NT2/D1 (cell line): ENCODE data around the gene PADI6.
"Not testable (repeated sequence)": the region's sequence is repeated elsewhere in the genome, so short reads cannot be mapped to it uniquely, and the experiment has no call there.

Experiments used
- DNase-seq: peaks from one replicate; pipeline ENCODE4 v3.0.0-alpha.2; 2011; ENCODE audit warnings: low read depth, low spot score
- H3K27me3 ChIP-seq: 2 replicates; pipeline ENCODE4 v1.6.0; 2011; ENCODE audit warnings: mild to moderate bottlenecking; ENCODE audit not compliant: insufficient read length, insufficient read depth
- H3K36me3 ChIP-seq: 2 replicates; pipeline ENCODE4 v1.6.1; 2011; ENCODE audit warnings: mild to moderate bottlenecking, low read length, mixed read lengths; ENCODE audit not compliant: insufficient read depth, insufficient read length
- H3K4me1 ChIP-seq: 2 replicates; pipeline ENCODE4 v1.5.1; 2011; ENCODE audit not compliant: insufficient read depth, insufficient read length
- H3K4me3 ChIP-seq: 2 replicates; pipeline ENCODE4 v1.5.1; 2011; ENCODE audit warnings: low read depth; ENCODE audit not compliant: insufficient read length
- H3K9ac ChIP-seq: 2 replicates; pipeline ENCODE4 v1.6.0; 2011; ENCODE audit warnings: low read depth; ENCODE audit not compliant: insufficient read length
- H3K9me3 ChIP-seq: 2 replicates; pipeline ENCODE4 v1.5.1; 2011; ENCODE audit warnings: mild to moderate bottlenecking, low read length; ENCODE audit not compliant: insufficient read depth
- SUZ12 ChIP-seq: IDR thresholded peaks from 2 replicates; pipeline ENCODE4 v1.6.1; 2011; ENCODE audit not compliant: insufficient read length, insufficient read depth; ENCODE audit errors: extremely low read depth
- YY1 ChIP-seq: IDR thresholded peaks from 2 replicates; pipeline ENCODE4 v1.6.1; 2011; ENCODE audit not compliant: insufficient read length, insufficient read depth
- ZNF274 ChIP-seq: IDR thresholded peaks from 2 replicates; pipeline ENCODE4 v1.6.1; 2011; ENCODE audit warnings: mild to moderate bottlenecking, low read depth, low read length

The PADI6 gene

DNA sequence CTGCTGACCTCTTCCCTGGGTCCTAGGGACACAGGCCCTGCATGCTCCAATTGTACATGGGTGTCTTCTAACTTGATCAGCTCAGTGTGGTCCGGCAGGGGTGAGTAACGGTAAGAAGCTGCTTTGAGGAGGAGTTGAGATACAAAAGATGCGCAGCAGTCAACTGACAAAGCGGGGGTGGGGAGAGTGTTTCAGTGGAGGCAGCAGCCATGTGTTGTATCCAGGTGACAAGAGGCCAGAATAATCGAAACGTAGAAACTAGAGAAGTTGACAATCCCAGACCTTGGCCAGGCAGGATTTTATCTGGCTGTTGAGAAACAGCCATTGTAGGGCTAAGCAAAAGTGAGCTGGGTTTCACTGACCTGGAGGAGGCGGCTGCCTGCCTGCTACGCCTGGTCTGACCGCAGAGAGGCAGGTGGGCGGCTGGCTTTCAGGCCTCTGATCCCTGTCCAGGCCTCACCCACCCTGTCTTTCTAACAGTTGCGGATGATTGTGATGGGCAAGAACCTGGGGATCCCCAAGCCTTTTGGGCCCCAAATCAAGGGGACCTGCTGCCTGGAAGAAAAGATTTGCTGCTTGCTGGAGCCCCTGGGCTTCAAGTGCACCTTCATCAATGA is 28.8 kb downstream of the PADI6 start:
- Histone ChIP-seq H3K4me3 (no peak overlapping the region), H3K4me1 (peaks cover 12% of the 10 kb centered on the region), H3K27me3 (no peaks in the 10 kb centered on the region), H3K9me3 (no peaks in the 10 kb centered on the region), H3K36me3 (peaks cover 3% of the 10 kb centered on the region), H3K9ac (no peak overlapping the region)
- TF ChIP-seq ZNF274 (no peak), YY1 (no peak), SUZ12 (no peak)
- no peak for DNase-seq

DNA sequence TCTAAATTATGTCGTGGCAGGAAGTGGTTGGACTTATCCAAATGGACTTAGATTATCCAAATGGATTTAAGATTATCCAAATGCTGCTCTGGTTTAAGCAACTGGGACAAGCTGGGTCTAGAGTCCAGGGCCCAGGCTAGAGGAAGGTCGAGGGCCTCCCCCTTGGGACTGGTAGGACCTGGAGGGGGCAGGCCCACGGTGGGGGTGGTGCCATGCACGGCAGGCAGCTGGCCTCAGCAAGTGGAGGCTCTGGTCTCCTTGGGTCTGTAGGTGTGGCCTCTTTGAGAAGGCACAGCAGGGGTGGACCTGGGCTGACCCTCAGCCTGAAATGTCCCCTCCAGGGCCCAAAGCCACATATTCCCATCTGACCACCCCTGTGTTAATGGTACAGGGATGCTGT is 29.8 kb downstream of the PADI6 start:
- H3K9ac ChIP-seq: no peak overlapping the region
- peaks cover 15% of the 10 kb centered on the region for H3K4me1 ChIP-seq
- H3K36me3 ChIP-seq: peaks cover 11% of the 10 kb centered on the region
- TF ChIP-seq ZNF274 (no peak), SUZ12 (no peak), YY1 (no peak)
- H3K27me3 ChIP-seq: no peaks in the 10 kb centered on the region
- no peaks in the 10 kb centered on the region for H3K9me3 ChIP-seq
- H3K4me3 ChIP-seq: no peak overlapping the region
- no peak for DNase-seq

DNA sequence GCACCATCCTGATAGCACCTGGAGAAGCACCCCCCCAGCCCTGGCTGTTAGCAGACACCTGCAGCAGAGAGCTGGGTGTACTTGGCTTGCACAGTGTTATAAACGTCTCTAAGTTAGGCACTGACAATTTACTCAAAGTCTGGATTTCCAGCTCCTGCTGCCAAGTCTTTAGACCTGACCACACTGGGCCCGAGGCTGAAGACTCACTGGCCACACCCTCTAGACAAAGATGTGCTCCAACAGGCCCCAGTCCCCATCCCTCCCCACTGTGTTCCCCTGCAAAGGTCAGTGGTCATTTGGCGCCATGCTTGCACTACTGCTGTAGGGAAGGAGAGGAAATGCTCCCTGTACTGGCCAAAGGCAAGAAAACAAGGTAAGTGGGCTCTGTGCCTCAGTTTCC is 31.1 kb downstream of the PADI6 start:
- no peaks in the 10 kb centered on the region for H3K9me3 ChIP-seq
- peaks cover 17% of the 10 kb centered on the region for H3K4me1 ChIP-seq
- no peak for TF ChIP-seq ZNF274
- no peak for TF ChIP-seq SUZ12
- no peak for TF ChIP-seq YY1
- no peak overlapping the region for H3K9ac ChIP-seq
- DNase-seq: no peak
- H3K36me3 ChIP-seq: peaks cover 19% of the 10 kb centered on the region
- no peaks in the 10 kb centered on the region for H3K27me3 ChIP-seq
- no peak overlapping the region for H3K4me3 ChIP-seq

DNA sequence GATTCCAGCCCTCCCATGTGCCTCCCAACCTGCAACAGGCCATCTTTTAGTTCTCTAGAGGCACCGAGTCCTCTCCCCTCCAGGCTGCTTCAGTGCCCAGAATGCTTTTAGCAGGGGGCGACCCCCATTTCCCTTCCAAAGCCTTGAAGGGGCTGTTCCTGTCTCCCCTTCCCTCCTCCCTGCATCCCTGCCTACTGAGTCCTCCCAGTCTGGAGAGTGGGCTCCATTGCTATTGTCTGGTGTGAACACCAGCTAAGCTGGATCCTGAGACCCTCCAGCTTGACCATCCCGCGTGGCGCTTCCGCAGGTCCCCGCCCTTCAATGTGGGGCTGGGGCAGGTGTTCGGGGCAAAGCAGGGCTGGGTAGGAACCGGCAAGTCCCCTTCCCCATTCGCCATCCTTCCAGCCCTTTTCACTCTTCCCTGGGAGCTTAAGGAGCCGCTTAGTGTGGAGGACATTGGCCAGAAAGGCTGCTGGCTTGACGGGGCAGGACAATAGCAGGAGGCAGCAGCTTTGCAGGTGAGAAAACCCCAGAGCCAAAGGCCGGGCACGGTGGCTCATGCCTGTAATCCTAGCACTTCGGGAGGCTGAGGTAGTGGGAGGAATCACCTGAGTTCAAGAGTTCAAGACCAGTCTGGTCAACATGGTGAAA is 32.2 kb downstream of the PADI6 start:
- Histone ChIP-seq H3K9me3 (no peaks in the 10 kb centered on the region), H3K4me3 (no peak overlapping the region), H3K4me1 (peaks cover 18% of the 10 kb centered on the region), H3K9ac (no peak overlapping the region), H3K36me3 (peaks cover 30% of the 10 kb centered on the region), H3K27me3 (no peaks in the 10 kb centered on the region)
- DNase-seq: no peak
- TF ChIP-seq SUZ12 (no peak), YY1 (no peak), ZNF274 (no peak)

DNA sequence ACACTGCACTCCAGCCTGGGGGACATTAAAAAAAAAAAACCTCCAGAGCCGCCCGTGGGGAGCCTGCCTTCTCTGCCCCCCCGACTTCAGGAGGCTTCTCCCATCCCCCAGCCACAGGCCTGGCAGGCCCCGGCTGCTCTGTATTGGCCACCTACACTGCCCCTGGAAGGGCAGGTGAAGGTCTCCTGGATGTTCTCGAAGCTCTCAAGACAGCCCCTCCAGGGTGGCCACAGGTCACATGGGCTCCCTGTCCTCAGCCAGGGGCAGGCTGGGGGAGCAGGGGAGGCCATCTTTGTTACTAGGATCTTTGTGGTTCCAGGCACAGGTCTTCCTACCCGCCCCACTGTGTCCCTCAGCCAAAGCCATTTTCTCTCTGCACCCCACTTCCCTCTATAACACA is 32.8 kb downstream of the PADI6 start:
- TF ChIP-seq SUZ12: no peak
- TF ChIP-seq ZNF274: no peak
- no peak for TF ChIP-seq YY1
- peaks cover 37% of the 10 kb centered on the region for H3K36me3 ChIP-seq
- no peak overlapping the region for H3K9ac ChIP-seq
- no peaks in the 10 kb centered on the region for H3K9me3 ChIP-seq
- no peak for DNase-seq
- no peak overlapping the region for H3K4me3 ChIP-seq
- peaks cover 23% of the 10 kb centered on the region for H3K4me1 ChIP-seq
- no peaks in the 10 kb centered on the region for H3K27me3 ChIP-seq

DNA sequence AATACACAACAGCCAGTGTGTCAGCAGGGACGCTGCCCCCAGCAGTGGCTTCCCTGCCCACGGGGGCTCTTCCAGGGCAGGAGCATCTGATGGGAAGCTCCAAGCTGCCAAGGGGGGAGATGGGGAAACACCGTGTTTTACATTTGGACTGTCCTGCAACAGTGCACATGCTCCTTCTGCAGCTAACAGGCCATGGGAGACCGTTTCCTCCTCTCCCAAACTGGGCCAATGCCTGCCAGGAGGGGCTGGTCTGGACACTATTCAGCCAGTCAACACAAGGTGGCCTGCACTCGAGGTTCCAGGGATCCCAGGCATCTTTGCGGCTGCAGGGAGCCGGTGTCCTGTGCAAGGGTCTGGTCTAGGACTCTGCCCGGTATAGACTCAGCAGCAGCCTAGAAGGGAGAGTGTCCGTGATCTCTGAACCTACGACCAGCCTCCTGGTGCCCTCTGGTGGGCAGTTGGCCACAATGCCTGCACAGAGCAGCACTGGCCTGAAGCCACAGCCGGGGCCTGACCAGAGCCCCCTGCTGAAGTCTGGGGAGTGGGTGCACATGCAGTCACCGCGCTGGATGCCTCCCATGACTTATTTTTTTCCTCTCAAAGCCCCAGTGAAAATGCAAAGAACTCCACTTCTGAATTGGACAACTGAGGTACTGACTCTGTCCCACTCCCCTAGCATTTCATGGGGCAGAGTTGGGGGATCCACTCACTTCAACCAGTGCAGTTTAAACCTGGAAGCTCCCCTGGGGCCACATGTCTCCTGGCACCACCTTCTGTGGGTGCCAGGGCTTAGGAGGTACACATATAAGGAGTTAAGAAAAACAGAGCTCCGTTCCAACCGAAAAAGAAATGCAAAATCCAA is 34.1 kb downstream of the PADI6 start:
- Histone ChIP-seq H3K4me3 (no peak overlapping the region), H3K9ac (peak overlapping the region; percentile 15), H3K9me3 (no peaks in the 10 kb centered on the region), H3K4me1 (peaks cover 21% of the 10 kb centered on the region), H3K36me3 (peaks cover 50% of the 10 kb centered on the region), H3K27me3 (no peaks in the 10 kb centered on the region)
- TF ChIP-seq SUZ12: no peak
- no peak for TF ChIP-seq YY1
- no peak for TF ChIP-seq ZNF274
- DNase-seq: peak; percentile 40

DNA sequence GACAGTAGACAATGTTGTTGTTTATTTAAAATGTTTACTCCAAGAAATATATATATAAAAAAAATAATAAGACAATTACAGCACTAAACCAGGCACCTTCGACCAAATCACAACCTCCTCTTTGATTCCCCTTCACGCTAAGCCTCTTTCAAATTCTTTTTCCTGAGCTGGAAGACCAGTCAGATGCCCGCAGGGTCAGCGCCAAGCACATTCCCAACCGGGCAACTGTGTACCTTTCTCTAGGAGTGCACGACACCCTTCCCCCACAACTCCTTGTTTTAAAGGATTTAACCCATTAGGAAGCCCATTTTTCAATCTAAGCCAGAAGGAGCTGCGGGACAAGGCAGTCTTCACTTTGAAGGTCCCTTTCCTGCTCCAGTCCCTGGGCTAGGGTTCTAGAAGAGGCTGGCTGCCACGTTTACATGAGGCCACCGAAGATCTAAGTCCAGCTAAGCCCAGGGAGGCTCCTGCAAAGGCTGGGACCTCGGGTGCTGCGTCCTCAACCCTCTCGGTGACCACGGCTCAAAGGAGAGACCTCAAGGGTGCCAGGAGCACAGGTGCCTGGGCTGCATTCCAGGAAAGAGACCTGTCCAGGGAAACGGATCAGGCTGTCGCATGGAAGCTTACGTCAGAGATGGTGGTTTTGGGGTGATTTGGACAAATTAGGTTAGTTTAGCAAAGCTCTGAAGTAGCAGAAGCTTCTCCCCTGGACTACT is 34.9 kb downstream of the PADI6 start:
- not testable (repeated sequence) for H3K9ac ChIP-seq, H3K9me3 ChIP-seq, H3K27me3 ChIP-seq, DNase-seq, H3K4me3 ChIP-seq
- Histone ChIP-seq H3K36me3 (peaks cover 58% of the 10 kb centered on the region), H3K4me1 (peaks cover 20% of the 10 kb centered on the region)

DNA sequence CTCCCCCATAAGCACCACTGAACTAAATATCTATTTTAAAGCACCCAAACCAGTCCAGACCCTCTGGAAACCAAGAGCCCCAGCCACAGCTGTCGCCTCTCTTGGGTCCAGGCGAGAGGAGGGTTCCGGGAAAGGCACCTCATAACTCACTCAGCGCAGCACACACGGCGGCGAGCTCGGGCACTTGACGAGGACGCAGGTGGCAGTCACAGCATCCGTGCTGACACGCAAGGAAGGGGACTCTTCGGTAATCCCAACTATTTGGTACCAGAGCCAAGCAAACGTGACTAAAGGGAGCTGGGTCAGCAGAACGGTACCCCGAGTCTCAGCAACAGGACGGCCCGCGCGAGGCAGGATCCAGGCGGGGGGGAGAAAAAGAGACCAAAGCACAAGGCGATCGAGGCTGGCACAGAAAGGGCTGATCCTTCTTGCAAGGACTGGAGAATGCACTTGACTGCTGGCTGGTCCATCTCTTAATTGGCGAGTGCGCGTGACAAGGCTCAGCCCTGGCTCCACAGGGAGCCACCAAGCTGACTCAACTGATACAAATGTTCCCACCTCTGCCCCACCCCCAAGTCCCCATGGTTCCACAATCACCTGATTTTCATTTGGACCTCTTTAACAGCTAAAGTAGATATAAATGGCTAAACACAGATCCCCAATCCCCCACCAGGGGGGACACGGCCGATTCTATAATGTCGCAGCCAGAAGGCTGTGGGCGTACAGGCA is 36.0 kb downstream of the PADI6 start:
- H3K9me3 ChIP-seq, H3K4me3 ChIP-seq, H3K27me3 ChIP-seq, H3K9ac ChIP-seq, DNase-seq: not testable (repeated sequence)
- H3K36me3 ChIP-seq: peaks cover 68% of the 10 kb centered on the region
- peaks cover 20% of the 10 kb centered on the region for H3K4me1 ChIP-seq
